GM04504 (cell line): ENCODE data around the gene LIPA.

Source experiments
- DNase-seq: peaks from one replicate; pipeline ENCODE4 v3.0.0-alpha.2; 2012; ENCODE audit warnings: low read depth

The LIPA gene

DNA sequence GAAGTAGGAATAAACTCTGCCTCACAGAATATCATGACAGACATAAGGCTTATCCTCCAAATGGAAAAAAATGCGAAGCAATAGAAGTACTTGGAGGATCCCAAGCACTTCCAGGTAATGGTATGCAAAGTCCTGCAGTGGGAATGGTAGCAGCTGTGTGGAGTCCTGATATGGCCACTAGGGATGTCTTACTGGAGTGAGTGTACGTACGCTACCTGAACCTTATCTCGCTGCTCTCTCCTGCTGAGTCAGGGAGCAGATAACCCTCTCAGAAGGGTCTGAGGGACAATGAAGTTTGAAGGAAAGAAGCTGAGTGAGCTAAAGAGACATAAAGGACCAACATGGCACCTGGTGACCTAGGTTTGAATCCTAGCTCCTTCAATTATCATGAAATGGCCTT lies 86.7 kb downstream of the LIPA start:
- no peak for DNase-seq

DNA sequence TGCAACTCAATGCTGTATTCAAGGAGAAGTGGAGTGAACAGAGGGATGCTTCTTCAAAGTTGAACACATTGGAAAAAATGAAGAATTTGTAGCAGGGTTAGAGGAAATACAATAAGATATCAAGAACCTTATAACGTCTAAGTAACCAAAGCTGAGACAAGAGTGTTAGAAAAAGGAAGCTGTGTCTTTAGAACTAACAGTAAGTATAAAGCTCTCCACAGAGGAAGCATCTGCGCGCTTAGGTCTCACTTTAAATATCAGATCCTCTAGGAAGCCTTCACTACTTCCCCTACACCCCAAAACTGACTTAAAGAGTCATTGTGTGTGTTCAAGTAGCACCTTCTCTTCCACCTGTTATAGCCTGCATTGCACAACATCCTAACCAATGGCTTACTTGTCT lies 87.5 kb downstream of the LIPA start:
- DNase-seq = no peak
